ENCODE results near the gene BTN3A1.

Gene BTN3A1

DNA sequence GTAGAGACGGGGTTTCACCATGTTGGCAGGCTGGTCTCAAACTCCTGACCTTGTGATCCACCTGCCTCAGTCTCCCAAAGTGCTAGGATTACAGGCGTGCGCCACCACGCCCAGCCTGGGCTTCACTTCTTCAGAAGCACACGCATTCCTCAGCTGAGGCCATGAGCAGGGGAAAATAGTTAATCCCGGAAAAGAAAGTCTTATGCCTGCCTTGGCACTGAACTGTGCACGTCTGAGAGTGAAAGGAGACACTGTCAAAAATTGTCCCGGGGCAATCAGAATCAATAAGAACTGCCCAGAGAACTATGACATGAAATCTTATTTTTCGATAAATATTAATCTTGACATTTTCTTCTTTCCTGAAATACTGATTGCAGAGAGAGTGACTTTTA, 16.3 kb upstream of the BTN3A1 start (continued):
- TF ChIP-seq PRDM2 (tag by site-specific recombination; IDR thresholded peaks at IDR 0.05; ENCODE audit: borderline replicate concordance) = no peak
- TF ChIP-seq HOXD13 (CRISPR knock-in tag; IDR thresholded peaks at IDR 0.05; ENCODE audit: borderline replicate concordance) = no peak
- no peak for TF ChIP-seq ZNF449 (tag by site-specific recombination; IDR thresholded peaks at IDR 0.05)
- TF ChIP-seq ZBTB26 (tag by site-specific recombination; optimal IDR thresholded peaks at IDR 0.05) = no peak
- TF ChIP-seq ZNF610 (tag by site-specific recombination; IDR thresholded peaks at IDR 0.05; ENCODE audit: borderline replicate concordance) = no peak
- no peak for TF ChIP-seq PATZ1 (tag by site-specific recombination; IDR thresholded peaks at IDR 0.05)
- TF ChIP-seq ZFP69B (tag by site-specific recombination; IDR thresholded peaks at IDR 0.05) = no peak
- TF ChIP-seq GLI4 (tag by site-specific recombination; IDR thresholded peaks at IDR 0.05) = no peak
- TF ChIP-seq, protein P1, sequence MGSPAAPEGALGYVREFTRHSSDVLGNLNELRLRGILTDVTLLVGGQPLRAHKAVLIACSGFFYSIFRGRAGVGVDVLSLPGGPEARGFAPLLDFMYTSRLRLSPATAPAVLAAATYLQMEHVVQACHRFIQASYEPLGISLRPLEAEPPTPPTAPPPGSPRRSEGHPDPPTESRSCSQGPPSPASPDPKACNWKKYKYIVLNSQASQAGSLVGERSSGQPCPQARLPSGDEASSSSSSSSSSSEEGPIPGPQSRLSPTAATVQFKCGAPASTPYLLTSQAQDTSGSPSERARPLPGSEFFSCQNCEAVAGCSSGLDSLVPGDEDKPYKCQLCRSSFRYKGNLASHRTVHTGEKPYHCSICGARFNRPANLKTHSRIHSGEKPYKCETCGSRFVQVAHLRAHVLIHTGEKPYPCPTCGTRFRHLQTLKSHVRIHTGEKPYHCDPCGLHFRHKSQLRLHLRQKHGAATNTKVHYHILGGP (tag by site-specific recombination; IDR thresholded peaks at IDR 0.05) = no peak

GRCh38 chr6:26387565-26387964, 14.5 kb upstream of the BTN3A1 start:
- Histone ChIP-seq H3K4me1 (ENCODE audit: control insufficient read depth, insufficient read depth, low read length) (no peaks in the 10 kb centered on the region), H3K27ac (ENCODE audit: extremely low read depth, low read depth, low read length) (no peak overlapping the region), H3K9me3 (ENCODE audit: control insufficient read depth, insufficient read depth, low read depth, low read length) (no peaks in the 10 kb centered on the region), H3K4me3 (ENCODE audit: low read depth, low read length) (no peak overlapping the region), H3K36me3 (ENCODE audit: control insufficient read depth in 2 of 2, insufficient read depth in 1 of 2, low read length in 2 of 2) (peaks cover 19 to 74% of the 10 kb centered on the region in 2 experiments)
- POLR2A ChIA-PET = interaction anchor here (1.1 kb wide), 1 partner anchor 12 kb away, joined by 3 read pairs; no protein-coding TSS in a partner anchor
- TF ChIP-seq ZNF341 (tag by site-specific recombination; IDR thresholded peaks at IDR 0.05; ENCODE audit: low read depth) (no peak), GLI4 (tag by site-specific recombination; IDR thresholded peaks at IDR 0.05) (no peak), ZFHX2 (tag by site-specific recombination; conservative IDR thresholded peaks at IDR 0.05) (no peak), ZNF266 (tag by site-specific recombination; IDR thresholded peaks at IDR 0.05; ENCODE audit: low read depth) (no peak), PATZ1 (tag by site-specific recombination; IDR thresholded peaks at IDR 0.05) (no peak), ZNF292 (tag by site-specific recombination; IDR thresholded peaks at IDR 0.05; ENCODE audit: borderline replicate concordance, low read depth) (no peak), ZNF701 (tag by site-specific recombination; IDR thresholded peaks at IDR 0.05) (no peak)
- CTCF ChIA-PET = no interaction called here
